HG03280 (cell line): ENCODE results near the gene ANKRD31.
"Not testable (repeated sequence)": the region's sequence is repeated elsewhere in the genome, so short reads cannot be mapped to it uniquely, and the experiment has no call there.

Source experiments
- ATAC-seq: cut with Tn5 transposase; IDR thresholded peaks from one replicate; pipeline ENCODE4 v1.9.1; 2021; ENCODE audit warnings: mild to moderate bottlenecking, moderate library complexity; ENCODE audit not compliant: unreplicated experiment

Gene ANKRD31, protein sequence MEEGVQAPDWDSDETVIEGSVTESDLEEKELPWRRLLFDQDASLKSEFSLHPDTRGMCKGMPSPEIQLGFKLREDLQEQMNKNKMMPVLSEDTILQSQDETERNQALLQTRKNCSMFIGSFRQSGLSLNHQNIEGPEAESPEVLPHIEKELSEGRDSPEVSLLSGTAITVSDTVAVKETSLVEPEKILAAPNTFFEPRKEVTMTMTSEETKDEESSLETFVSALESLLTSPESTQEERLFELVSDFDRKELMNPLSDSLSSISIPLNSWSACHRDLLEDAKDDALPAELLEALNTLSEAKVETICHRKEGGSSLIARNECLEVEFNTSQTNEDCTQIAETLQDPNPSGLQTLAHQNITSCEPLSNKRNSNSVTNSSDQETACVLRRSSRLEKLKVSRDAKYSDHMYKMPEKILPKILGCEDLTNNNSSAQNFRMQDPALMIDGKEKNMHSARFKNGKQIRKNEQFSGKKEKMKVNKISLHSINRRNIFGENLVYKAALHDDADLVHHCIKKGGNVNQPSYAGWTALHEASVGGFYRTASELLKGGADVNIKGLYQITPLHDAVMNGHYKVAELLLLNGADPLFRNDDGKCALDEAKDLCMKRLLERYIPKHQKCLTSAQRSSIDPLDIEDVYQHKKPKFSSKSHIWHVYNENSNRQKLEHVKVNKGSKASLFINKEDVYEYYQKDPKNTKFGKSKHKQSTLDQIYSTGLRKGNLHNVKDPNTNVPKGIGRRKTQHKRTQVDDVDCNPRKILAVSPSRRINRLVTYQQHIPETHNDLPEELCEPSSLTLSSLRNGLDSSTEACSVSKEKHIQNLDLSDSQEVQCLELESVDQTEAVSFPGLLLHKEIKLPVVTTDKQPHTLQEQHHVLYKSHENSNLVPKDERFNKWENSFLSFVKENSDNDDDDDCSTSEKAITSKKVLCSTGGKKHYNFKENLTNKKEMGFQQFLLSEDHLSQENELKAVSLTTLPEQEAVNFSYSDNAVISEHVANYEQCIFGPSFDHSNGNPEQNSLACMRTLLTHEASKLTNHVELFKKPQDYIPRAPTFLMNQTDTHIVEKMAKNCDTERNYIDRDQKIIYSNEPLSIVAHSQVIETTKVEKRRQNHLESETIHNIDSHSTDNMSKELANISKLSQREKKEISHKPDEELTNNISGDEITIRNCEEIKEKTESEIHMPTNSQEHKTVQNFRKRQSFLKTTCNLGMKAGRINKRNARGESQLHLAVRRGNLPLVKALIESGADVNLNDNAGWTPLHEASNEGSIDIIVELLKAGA (N-terminal part only)

DNA sequence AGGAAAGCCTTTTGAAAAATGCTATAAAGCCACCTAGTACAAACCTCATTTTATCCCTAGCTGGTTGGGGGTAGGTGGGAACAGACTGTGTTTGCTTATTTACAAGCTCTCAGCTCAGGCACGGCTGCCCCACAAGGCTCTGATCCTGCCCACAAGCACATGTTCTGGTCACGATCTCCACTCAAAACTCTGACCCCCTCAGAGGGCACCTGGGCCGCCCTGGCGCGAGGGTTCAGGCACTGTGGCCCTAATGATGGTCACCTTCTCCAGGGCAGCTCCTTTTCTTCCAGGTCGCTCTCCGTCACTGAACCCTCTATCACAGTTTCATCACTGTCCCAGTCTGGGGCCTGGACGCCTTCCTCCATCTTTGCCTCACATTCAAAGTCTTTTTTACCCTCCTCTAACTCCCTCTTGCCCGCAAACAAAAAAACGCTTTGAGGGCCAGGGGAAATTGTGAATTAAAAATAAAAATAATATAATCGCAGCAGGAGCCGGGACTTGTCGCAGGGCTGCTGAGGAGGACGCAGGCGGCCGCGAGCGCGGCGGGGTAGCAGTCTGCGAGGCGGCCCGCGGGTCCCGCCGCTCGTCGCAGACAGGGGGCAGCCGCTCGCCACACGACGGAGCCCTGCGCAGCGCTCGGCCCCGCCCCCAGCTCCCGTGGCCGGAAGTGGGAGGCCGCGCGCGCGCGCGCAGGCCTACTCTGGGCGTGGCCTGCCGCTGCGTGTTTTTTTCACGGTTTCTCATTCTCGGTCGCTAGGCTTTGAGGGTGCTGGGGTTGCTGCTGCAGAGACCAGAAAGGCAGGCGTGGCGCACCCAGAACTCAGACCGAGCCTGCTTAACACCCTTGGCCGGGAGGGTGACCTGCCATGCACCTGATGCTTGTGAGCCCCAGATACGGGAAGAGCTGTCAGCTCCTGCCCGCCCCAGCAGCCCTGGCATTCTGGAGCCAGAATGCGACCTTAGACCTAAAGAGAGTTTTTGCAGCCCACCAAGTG is at the start of gene ANKRD31:
Gene ANKRD31 (minus strand): TSS at position 557 of the 995 bp plus-strand sequence. CDS start 192 bp downstream, at position 365.
- peak; percentile 99 for ATAC-seq

DNA sequence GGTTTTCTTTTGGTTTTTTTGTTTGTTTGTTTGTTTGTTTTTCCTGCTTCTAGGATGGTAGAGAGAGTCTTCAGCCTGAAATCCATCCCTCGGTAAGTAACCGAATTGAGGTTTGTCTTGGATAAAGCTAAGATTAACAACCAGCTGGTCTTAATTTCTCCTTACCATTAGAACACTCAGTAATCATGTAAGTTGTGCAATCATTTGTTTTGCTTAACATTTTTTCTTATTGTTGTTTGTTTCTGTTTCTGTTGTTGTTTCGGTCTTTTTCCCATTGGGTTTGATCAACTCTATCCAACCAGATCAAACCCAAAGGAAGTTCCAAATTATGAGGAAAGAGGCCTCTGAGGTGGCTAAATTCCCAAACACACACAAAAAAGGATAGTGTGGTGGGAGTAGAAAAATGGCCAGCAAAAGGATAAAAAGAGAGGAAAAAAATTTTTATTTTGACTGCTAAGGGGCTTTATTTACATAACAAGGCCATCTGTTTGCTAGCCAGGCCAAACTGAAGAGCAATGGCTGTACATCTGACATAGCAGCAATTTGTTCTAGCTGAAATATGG is 49.6 kb upstream of the ANKRD31 start:
- no peak for ATAC-seq

DNA sequence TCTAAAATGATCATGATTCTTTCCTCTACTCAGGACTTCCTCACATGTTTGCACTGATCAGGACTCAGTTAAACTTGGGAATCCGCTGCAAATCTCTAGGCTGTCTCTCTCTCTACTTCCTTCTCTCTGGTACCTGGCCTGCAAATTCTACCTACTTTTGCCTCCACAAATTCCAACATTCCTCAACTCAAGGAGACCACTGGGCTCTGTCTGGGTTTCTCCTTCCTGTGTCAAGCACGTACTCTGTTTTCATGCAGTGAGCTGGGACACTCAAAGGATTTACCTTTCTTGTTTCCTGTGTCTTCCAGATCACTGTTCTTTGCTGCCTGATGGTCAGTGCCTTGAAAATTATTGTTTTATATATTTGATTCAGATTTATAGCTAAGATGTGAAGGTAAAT is 45.9 kb upstream of the ANKRD31 start:
- ATAC-seq: no peak

DNA sequence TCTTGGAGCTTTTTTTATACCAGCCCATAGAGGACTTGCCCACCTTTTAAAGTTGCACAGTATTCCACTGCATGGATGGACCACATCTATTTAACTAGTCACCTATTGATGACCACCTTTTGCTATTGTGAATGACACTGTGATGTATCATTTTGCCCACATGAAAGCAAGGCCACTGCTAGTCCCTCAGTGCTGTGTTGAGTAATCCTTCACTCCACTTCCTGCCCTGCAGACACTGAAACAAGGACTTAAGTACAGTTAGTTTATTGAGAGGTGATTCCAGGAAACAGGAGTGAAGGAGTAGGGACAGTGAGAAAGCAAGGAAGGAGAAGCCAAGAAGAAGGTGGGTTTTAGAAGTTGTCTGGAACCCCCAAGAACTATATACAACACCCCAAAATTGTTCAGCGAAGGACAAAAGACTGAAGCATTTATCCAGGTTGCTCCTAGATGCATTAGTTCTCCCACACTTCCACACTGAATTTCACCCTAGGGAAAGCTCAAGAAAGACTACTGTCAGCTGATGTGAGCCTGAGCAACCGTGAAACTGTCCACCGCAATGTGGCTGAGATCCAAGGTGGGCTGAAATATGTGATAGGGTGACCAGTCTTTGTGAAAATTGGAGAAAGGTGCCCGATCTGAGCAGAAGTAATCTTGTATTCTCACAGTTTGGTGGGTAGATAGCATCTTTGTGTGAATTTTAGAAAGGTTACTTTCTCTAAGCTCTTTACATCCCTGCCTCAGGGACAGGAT is 45.2 kb upstream of the ANKRD31 start:
- ATAC-seq: no peak

DNA sequence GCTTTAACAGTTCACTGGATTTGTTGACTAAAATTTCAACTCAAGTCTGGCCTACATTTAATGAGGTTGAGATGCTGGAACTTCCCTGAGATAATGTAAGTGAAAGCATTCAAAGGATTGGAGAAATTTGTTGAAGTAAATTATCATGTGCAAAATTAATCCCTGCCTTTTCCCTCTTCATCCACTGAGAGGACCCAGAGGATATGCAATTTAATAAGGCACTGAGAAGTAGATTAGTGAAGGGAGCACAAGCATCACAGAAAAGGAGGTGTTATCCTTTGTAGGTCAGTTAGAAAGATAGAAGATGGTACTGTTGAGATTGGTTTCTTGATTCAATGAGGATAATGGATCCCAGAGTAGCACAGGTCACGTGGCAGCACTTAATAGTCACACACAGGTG is 42.6 kb upstream of the ANKRD31 start:
- ATAC-seq: no peak

DNA sequence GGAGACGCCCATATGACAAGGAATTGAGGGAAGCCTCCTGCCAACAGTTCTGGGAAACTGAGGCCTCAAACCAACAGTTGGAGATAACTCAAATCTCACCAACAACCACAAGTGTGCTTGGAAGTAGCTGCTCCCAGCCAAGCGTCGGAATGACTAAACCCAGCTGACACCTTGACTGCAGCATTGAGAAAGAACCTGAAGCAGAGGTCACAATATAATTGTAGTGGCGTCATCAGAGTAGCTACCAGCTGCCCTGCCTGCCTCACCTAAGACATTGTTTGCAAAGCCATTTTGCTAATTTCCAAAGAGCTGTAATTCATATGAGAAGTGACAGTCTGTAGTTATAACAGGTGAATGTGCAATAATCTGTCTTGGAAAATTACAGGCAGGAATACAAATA is 40.8 kb upstream of the ANKRD31 start:
- no peak for ATAC-seq

DNA sequence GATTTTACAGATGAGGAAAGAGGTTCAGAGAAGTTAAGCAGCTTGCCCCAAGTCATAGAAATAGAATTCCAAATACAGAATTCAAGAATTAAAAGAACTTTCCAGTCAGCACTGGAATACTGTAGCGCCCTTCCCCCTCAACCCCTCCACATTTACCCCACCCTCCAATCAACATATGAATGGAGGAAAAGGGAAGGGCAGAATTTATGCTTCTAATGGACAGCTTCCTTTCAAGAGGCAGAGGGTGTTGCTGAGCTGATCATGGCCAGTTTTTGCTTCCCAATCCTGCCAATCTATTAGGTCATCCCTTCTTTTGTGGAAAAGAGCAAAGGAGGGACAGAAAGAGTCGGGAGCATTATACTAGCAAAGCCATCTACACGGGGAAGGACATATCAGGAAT is 39.1 kb upstream of the ANKRD31 start:
- no peak for ATAC-seq

DNA sequence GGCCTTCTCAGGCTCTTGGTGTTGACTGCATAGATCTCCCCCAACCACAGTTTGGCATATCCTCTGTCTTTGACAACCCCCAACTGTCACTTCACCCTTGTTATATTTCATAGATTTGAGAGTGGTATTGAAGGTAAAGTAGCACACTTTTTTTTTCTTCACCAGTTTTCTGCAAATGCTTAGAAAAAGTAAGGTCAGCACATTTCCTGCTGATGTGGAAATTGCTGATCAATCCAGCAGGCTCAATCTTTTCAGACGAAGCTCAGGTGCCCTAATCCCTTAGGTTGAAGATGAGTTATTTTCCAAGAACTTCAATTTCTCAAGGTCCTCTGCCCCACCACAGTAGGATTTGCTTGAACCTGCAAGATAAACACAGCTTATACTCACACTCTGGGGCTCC is 38.5 kb upstream of the ANKRD31 start:
- no peak for ATAC-seq

DNA sequence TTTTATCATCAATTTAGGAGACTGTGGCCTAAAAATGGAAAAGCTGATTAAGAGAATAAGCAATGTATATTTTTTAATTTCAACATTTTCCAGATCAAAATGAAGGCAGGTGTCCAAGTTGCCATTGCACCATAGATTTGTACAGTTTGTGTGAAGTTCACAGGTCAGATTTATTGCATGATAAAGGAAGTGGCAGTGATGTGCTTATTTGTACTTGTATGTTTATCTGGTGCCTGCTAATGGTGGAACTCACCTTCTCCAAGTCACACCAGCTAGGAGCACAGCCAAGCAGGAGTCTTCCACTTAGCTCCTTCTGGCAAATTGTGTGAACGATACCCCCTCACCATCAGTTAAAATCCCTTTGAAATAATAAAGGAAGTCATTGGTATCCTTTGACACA is 37.8 kb upstream of the ANKRD31 start:
- no peak for ATAC-seq

DNA sequence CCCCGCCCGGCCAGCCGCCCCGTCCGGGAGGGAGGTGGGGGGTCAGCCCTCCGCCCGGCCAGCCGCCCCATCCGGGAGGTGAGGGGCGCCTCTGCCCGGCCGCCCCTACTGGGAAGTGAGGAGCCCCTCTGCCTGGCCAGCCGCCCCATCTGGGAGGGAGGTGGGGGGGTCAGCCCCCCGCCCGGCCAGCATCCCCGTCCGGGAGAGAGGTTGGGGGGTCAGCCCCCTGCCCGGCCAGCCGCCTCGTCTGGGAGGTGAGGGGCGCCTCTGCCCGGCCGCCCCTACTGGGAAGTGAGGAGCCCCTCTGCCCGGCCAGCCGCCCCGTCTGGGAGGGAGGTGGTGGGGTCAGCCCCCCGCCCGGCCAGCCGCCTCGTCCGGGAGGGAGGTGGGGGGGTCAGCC is 33.9 kb upstream of the ANKRD31 start:
- ATAC-seq: not testable (repeated sequence)

DNA sequence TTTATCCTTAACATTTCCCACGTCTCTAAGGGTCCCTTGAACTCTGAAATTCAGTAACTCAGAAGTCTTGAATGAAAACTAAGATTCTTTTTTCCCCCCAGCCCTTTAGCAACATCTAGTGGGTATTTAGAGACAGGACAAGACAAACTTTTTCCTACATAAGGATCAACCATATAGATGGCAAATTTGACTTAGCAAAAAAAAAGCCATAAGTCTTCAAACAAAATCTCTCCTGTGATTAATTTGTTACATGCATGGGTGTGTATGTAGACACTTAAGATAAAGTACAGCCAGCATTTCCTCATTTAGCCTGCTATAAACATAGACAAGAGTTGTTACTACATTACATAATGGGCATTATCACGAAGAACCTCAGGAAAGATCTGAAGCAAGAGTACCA is 29.1 kb upstream of the ANKRD31 start:
- ATAC-seq: no peak

DNA sequence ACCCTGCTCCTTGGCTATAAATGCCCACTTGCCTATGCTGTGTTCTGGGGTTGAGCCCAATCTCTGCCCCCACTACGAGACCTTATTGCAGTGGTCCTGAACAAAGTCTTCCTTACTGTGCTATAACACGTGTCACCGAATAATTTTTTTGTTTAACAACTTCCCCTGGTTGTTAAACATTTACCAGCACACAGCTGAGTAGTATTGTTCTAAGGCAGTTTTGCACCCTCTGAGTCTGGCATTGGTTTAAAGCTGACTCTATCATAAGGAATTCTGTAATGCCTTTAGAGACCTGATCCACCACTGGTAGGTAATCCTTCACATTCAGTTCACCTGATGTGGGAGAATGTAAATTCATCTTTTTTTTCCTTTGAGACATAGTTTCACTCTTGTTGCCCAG is 25.6 kb upstream of the ANKRD31 start:
- no peak for ATAC-seq

DNA sequence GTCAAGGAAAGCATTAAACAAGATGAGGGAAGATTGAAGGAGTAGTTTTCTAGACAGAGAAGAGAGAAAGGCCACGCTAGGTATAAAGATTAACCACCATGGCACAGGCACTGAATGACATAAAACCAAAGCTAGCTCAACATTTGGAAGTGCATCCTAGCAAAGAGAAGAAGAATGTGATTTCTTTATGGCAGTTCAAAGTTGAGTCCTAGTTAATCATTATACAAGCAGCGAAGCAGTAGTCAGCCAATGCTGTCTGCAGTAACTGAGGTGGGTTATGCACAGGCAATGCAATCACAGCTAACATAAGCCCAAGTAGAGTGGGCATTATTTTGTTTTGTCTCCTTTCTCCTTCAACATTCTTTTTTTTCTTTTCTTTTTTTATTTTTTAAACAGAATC is 24.0 kb upstream of the ANKRD31 start:
- no peak for ATAC-seq

DNA sequence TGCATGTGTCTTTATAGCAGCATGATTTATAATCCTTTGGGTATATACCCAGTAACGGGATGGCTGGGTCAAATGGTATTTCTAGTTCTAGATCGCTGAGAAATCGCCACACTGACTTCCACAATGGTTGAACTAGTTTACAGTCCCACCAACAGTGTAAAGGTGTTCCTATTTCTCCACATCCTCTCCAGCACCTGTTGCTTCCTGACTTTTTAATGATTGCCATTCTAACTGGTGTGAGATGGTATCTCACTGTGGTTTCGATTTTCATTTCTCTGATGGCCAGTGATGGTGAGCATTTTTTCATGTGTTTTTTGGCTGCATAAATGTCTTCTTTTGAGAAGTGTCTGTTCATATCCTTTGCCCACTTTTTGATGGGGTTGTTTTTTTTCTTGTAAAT is 13.8 kb upstream of the ANKRD31 start:
- not testable (repeated sequence) for ATAC-seq

DNA sequence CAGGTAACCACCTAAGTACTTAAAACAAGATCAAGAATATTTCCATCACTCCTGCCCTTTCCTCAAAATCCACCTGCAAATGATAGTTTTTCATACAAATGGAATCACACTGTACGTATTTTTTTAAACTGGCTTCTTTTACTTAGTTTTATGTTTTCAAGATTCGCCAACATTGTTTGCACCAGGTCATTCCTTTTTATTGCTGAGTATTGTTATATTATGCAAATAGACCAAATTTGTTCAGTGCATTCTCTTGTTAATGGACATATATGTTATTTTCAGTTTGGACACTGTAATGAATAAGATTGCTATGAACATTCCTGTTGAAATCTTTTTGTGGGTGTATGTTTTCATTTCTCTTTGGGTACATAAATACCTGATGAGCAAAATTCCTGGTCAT is 8.3 kb upstream of the ANKRD31 start:
- ATAC-seq: no peak

DNA sequence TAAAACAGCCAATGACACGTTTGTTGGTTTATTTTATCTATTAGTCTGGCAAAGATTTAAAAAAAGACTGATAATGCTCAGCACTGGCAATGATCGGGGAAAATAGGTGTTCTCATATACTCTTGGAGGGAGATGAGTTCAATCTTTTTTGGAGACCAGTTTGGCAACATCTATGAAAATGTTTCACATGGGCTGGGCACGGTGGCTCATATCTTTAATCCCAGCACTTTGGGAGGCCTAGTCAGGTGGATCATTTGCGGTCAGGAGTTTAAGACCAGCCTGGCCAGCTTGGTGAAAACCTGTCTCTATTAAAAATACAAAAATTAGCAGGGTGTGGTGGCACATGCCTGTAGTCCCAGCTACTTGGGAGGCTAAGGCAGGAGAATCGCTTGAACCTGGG is 6.8 kb upstream of the ANKRD31 start:
- no peak for ATAC-seq

DNA sequence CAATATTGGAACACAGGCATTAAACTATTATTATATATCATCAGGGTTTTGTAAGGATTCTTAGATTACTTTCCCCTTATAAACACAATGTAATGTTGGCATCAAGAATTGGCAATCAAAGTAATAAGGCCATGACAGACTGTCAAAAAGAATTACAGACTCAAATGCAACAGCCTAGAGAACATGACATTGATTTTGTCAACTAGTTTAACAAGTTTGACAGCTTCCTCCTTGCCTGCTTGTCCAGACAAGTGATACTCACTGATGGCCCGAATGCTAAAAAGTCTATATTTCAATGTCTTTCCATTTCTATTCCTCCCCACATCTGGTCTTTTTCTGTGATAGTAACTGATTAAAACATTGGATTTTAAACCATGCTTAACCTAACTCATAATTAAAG is 6.4 kb upstream of the ANKRD31 start:
- no peak for ATAC-seq

DNA sequence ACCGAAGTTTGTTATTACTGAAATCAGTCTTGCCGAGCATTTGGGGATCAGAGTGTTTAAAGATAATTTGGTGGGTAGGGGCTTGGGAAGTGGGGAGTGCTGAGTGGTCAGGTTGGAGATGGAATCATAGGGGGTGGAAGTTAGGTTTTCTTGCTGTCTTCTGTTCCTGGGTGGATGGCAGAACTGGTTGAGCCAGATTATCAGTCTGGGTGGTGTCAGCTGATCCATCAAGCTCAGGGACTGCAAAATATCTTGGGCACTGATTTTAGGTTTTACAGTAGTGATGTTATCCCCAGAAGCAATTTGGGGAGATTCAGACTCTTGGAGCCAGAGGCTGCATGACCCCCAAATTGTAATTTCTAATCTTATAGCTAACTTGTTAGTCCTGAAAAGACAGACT is 5.4 kb upstream of the ANKRD31 start:
- no peak for ATAC-seq

DNA sequence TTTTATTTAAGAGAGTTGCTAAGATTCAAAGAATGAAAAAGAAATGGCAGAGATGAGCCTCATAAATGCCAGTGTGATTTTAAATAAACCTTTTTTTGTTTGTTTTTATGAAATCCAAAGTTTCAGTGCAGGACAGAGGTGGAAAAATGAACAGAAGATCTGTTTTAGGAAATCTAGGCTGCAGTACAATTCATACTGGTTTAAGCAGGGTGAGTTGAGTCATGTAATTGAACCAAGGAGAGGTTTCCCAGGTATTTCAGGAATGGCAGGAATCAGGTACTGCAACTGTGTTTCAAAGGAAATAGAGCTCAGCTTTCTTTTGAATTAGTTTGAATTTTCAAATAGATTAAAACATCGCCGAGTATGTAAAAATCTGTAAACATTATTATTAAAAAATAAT is 3.0 kb upstream of the ANKRD31 start:
- ATAC-seq: no peak
